GM21737 (cell line): ENCODE results near the gene CEP104.
"Not testable (repeated sequence)": the region's sequence is repeated elsewhere in the genome, so short reads cannot be mapped to it uniquely, and the experiment has no call there.

Experiments used
- ATAC-seq: cut with Tn5 transposase; IDR thresholded peaks from one replicate; pipeline ENCODE4 v1.9.1; 2021; ENCODE audit warnings: mild to moderate bottlenecking, moderate library complexity; ENCODE audit not compliant: unreplicated experiment

CEP104 gene

GRCh38 chr1:3828391-3828790 lies 28.6 kb downstream of the CEP104 start:
- ATAC-seq, result no peak

GRCh38 chr1:3827813-3828307 lies 29.2 kb downstream of the CEP104 start:
- ATAC-seq, result no peak

- no peak for ATAC-seq
These were observed 31.7 kb downstream of the CEP104 start for GRCh38 chr1:3825356-3825755.

GRCh38 chr1:3824650-3825049 lies 32.4 kb downstream of the CEP104 start:
- no peak for ATAC-seq

- no peak for ATAC-seq
These were observed 34.6 kb downstream of the CEP104 start for GRCh38 chr1:3822421-3822820.

GRCh38 chr1:3821908-3822307 lies 35.1 kb downstream of the CEP104 start:
- no peak for ATAC-seq

- ATAC-seq, result no peak
These were observed 35.6 kb downstream of the CEP104 start for GRCh38 chr1:3821447-3821846.

- ATAC-seq, result no peak
These were observed 36.0 kb downstream of the CEP104 start for GRCh38 chr1:3821004-3821403.

- no peak for ATAC-seq
These were observed 36.7 kb downstream of the CEP104 start for GRCh38 chr1:3820316-3820715.

- no peak for ATAC-seq
These were observed 37.2 kb downstream of the CEP104 start for GRCh38 chr1:3819771-3820200.

GRCh38 chr1:3817821-3818597 lies 39.0 kb downstream of the CEP104 start:
- no peak for ATAC-seq

GRCh38 chr1:3817138-3817740 lies 39.8 kb downstream of the CEP104 start:
- ATAC-seq, result no peak

GRCh38 chr1:3816331-3817137 lies 40.5 kb downstream of the CEP104 start:
- no peak for ATAC-seq

GRCh38 chr1:3814771-3815561 lies 42.0 kb downstream of the CEP104 start:
- no peak for ATAC-seq

GRCh38 chr1:3814065-3814464 lies 42.9 kb downstream of the CEP104 start:
- no peak for ATAC-seq

GRCh38 chr1:3811595-3811911 lies 45.5 kb downstream of the CEP104 start:
- no peak for ATAC-seq

GRCh38 chr1:3810149-3810761 lies 46.8 kb downstream of the CEP104 start:
- ATAC-seq, result not testable (repeated sequence)

- ATAC-seq, result no peak
These were observed 47.3 kb downstream of the CEP104 start for GRCh38 chr1:3809680-3810079.

GRCh38 chr1:3807769-3808168 lies 49.2 kb downstream of the CEP104 start:
- no peak for ATAC-seq

- ATAC-seq, result no peak
These were observed 52.0 kb downstream of the CEP104 start for GRCh38 chr1:3805038-3805437.

- ATAC-seq, result not testable (repeated sequence)
These were observed 52.4 kb downstream of the CEP104 start for GRCh38 chr1:3804627-3804944.
